GM21528 (cell line): ENCODE data around the gene RAPGEF1.
"Not testable (repeated sequence)": the region's sequence is repeated elsewhere in the genome, so short reads cannot be mapped to it uniquely, and the experiment has no call there.

Source experiments
- ATAC-seq: cut with Tn5 transposase; IDR thresholded peaks from one replicate; pipeline ENCODE4 v1.9.1; 2021; ENCODE audit warnings: mild to moderate bottlenecking, moderate library complexity; ENCODE audit not compliant: unreplicated experiment, low FRiP score

Gene RAPGEF1

GRCh38 chr9:131753751-131754150 lies 13.9 kb upstream of the RAPGEF1 start:
- ATAC-seq: not testable (repeated sequence)

- no peak for ATAC-seq
Measured at GRCh38 chr9:131752231-131752884, 12.5 kb upstream of the RAPGEF1 start.

GRCh38 chr9:131748411-131748955 lies 8.6 kb upstream of the RAPGEF1 start:
- no peak for ATAC-seq

- no peak for ATAC-seq
Measured at GRCh38 chr9:131747352-131747751, 7.5 kb upstream of the RAPGEF1 start.

- ATAC-seq: no peak
Measured at GRCh38 chr9:131745610-131746009, 5.7 kb upstream of the RAPGEF1 start.

GRCh38 chr9:131744720-131745201 lies 4.9 kb upstream of the RAPGEF1 start:
- no peak for ATAC-seq

- ATAC-seq: no peak
Measured at GRCh38 chr9:131744171-131744719, 4.4 kb upstream of the RAPGEF1 start.

- no peak for ATAC-seq
Measured at GRCh38 chr9:131743501-131743900, 3.6 kb upstream of the RAPGEF1 start.

- no peak for ATAC-seq
Measured at GRCh38 chr9:131743096-131743495, 3.2 kb upstream of the RAPGEF1 start.

GRCh38 chr9:131740898-131741297 lies 1.0 kb upstream of the RAPGEF1 start:
- ATAC-seq: no peak

- peak; percentile 25 for ATAC-seq
Measured at GRCh38 chr9:131739133-131739958, 530 bp downstream of the RAPGEF1 start.

- ATAC-seq: no peak
Measured at GRCh38 chr9:131738293-131739132, 1.4 kb downstream of the RAPGEF1 start.

- ATAC-seq: no peak
Measured at GRCh38 chr9:131737426-131737825, 2.5 kb downstream of the RAPGEF1 start.

- ATAC-seq: no peak
Measured at GRCh38 chr9:131736431-131736830, 3.4 kb downstream of the RAPGEF1 start.

GRCh38 chr9:131735238-131736128 lies 4.4 kb downstream of the RAPGEF1 start:
- ATAC-seq: no peak

- ATAC-seq: no peak
Measured at GRCh38 chr9:131734781-131735180, 5.1 kb downstream of the RAPGEF1 start.

- ATAC-seq: no peak
Measured at GRCh38 chr9:131734165-131734610, 5.7 kb downstream of the RAPGEF1 start.

GRCh38 chr9:131733541-131734061 lies 6.3 kb downstream of the RAPGEF1 start:
- no peak for ATAC-seq
